Activated CD8-positive, alpha-beta T cell treated with anti-CD3 and anti-CD28 coated beads for 36 hours (primary cell): ENCODE data around the gene PTPRD. TPM values are rescaled to one million over a fixed set of nuclear protein-coding genes. Genes with fewer than 3 reads are reported as not detected.

Experiments used
- ATAC-seq: fragments of 200-7000 bp; cut with Tn5 transposase; one replicate; pipeline ENCODE4 v1.10.0; 2021; ENCODE audit warnings: mild to moderate bottlenecking, moderate library complexity
- CTCF ChIA-PET: fragments of 350-600 bp; sonication (Branson Sonifier 250); formaldehyde crosslinking; loops from one replicate; lab custom pipeline; 2021; ENCODE audit warnings: antibody characterized with exemption; lab: Charles Lee
- POLR2A ChIA-PET: fragments of 350-600 bp; sonication (Branson Sonifier 250); formaldehyde crosslinking; loops from one replicate; lab custom pipeline; 2021; ENCODE audit warnings: antibody characterized with exemption; lab: Charles Lee
- DNase-seq: peaks from one replicate; pipeline ENCODE4 v3.0.0-alpha.2; 2020
- H3K27ac Mint-ChIP-seq: one replicate; pipeline ENCODE4 v1.8.0; 2021; ENCODE audit warnings: mild to moderate bottlenecking, mixed read lengths
- H3K27me3 Mint-ChIP-seq: one replicate; pipeline ENCODE4 v1.8.0; 2021; ENCODE audit warnings: mixed read lengths
- H3K36me3 Mint-ChIP-seq: one replicate; pipeline ENCODE4 v1.8.0; 2021; ENCODE audit warnings: low read depth, mixed read lengths
- H3K4me1 Mint-ChIP-seq: one replicate; pipeline ENCODE4 v1.8.0; 2021; ENCODE audit warnings: low read depth, mixed read lengths
- H3K4me3 Mint-ChIP-seq: one replicate; pipeline ENCODE4 v1.8.0; 2021; ENCODE audit warnings: mild to moderate bottlenecking, moderate library complexity, mixed read lengths
- H3K9me3 Mint-ChIP-seq: one replicate; pipeline ENCODE4 v1.8.0; 2021; ENCODE audit warnings: mixed read lengths
- CTCF ChIP-seq: fragments of 200-600 bp; IDR thresholded peaks from one replicate; pipeline ENCODE4 v1.8.0; 2022; ENCODE audit warnings: antibody characterized with exemption, mild to moderate bottlenecking
- intact Hi-C: fragments of 100-400 bp; cut with micrococcal nuclease; formaldehyde crosslinking; loops from one replicate; pipeline ENCODE4 v1.10.0; 2022
- total RNA-seq, 2 experiments: library from RNA; stranded (reverse); gene quantifications; one replicate each; pipeline ENCODE4 v1.2.3, GENCODE V29; 2021

PTPRD gene
- total RNA-seq, 2 experiments from 2014 or later, result not detected

- Mint-ChIP-seq H3K4me3 (no peak overlapping the region), H3K4me1 (no peaks in the 10 kb centered on the region), H3K27me3 (no peaks in the 10 kb centered on the region), H3K36me3 (no peaks in the 10 kb centered on the region), H3K9me3 (no peaks in the 10 kb centered on the region), H3K27ac (no peak overlapping the region)
- DNase-seq (no peak), ATAC-seq (no peak)
- intact Hi-C loops, result no loop called here
- ChIA-PET CTCF (no interaction called here), POLR2A (no interaction called here)
- TF ChIP-seq CTCF, result no peak
Measured at GRCh38 chr9:9631284-9631683, 981.5 kb downstream of the PTPRD start.

GRCh38 chr9:9625248-9625647 lies 987.6 kb downstream of the PTPRD start:
- CTCF ChIA-PET, result no interaction called here
- Mint-ChIP-seq H3K9me3 (no peaks in the 10 kb centered on the region), H3K27me3 (no peaks in the 10 kb centered on the region), H3K36me3 (no peaks in the 10 kb centered on the region), H3K27ac (no peak overlapping the region), H3K4me3 (no peak overlapping the region), H3K4me1 (no peaks in the 10 kb centered on the region)
- no peak for TF ChIP-seq CTCF
- POLR2A ChIA-PET, result no interaction called here
- DNase-seq, result no peak
- ATAC-seq, result no peak
- intact Hi-C loops, result no loop called here

GRCh38 chr9:9623506-9623905 lies 989.3 kb downstream of the PTPRD start:
- Mint-ChIP-seq H3K4me1 (no peaks in the 10 kb centered on the region), H3K4me3 (no peak overlapping the region), H3K27ac (no peak overlapping the region), H3K9me3 (no peaks in the 10 kb centered on the region), H3K36me3 (no peaks in the 10 kb centered on the region), H3K27me3 (no peaks in the 10 kb centered on the region)
- intact Hi-C loops, result no loop called here
- ChIA-PET POLR2A (no interaction called here), CTCF (no interaction called here)
- TF ChIP-seq CTCF, result no peak
- no peak for ATAC-seq
- DNase-seq, result no peak

GRCh38 chr9:9621355-9621940 lies 991.4 kb downstream of the PTPRD start:
- ChIA-PET CTCF (no interaction called here), POLR2A (interaction anchor here (0.6 kb wide), 1 partner anchor 1692 kb away, joined by 3 read pairs; no protein-coding TSS in a partner anchor)
- no peaks in the 10 kb centered on the region for H3K36me3 Mint-ChIP-seq
- H3K9me3 Mint-ChIP-seq, result no peaks in the 10 kb centered on the region
- intact Hi-C loops, result no loop called here
- no peak overlapping the region for H3K27ac Mint-ChIP-seq
- no peak for TF ChIP-seq CTCF
- DNase-seq (no peak), ATAC-seq (no peak)
- H3K4me3 Mint-ChIP-seq, result no peak overlapping the region
- H3K4me1 Mint-ChIP-seq, result no peaks in the 10 kb centered on the region
- no peaks in the 10 kb centered on the region for H3K27me3 Mint-ChIP-seq

- H3K4me3 Mint-ChIP-seq, result no peak overlapping the region
- no peaks in the 10 kb centered on the region for H3K9me3 Mint-ChIP-seq
- no peak for TF ChIP-seq CTCF
- no peaks in the 10 kb centered on the region for H3K36me3 Mint-ChIP-seq
- intact Hi-C loops, result no loop called here
- H3K27ac Mint-ChIP-seq, result no peak overlapping the region
- no peak for DNase-seq
- H3K4me1 Mint-ChIP-seq, result no peaks in the 10 kb centered on the region
- H3K27me3 Mint-ChIP-seq, result no peaks in the 10 kb centered on the region
- ChIA-PET POLR2A (no interaction called here), CTCF (no interaction called here)
- no peak for ATAC-seq
Measured at GRCh38 chr9:9620736-9621135, 992.1 kb downstream of the PTPRD start.
